ENCODE data around the gene EPAS1. TPM values are rescaled to one million over a fixed set of nuclear protein-coding genes. Genes with fewer than 3 reads are reported as not detected.
A peak's percentile ranks its signal among the peaks of the same experiment; 100 is the strongest.
"Not testable (repeated sequence)": the region's sequence is repeated elsewhere in the genome, so short reads cannot be mapped to it uniquely, and the experiment has no call there.

EPAS1 gene
- total and polyA plus RNA-seq, 2 donors: 42.8 to 163 TPM

- no peak for DNase-seq (ENCODE audit: extremely low spot score)
- no peak overlapping the region for H3K4me3 ChIP-seq (ENCODE audit: low read depth, low read length)
- H3K4me1 ChIP-seq (ENCODE audit: insufficient read depth): no peaks in the 10 kb centered on the region
- WGBS: 96% methylated on average over 7 of the region's 7 CpGs
- no peak overlapping the region for H3K27ac ChIP-seq (ENCODE audit: low read depth)
- H3K36me3 ChIP-seq (ENCODE audit: insufficient read depth): peaks cover under 1% of the 10 kb centered on the region
Observed at GRCh38 chr2:46390901-46391395, 93.7 kb downstream of the EPAS1 start.

- DNase-seq (ENCODE audit: extremely low spot score): no peak
- WGBS: 87% methylated on average over 12 of the region's 12 CpGs
- Histone ChIP-seq H3K4me1 (ENCODE audit: insufficient read depth) (no peaks in the 10 kb centered on the region), H3K27ac (ENCODE audit: low read depth) (no peak overlapping the region), H3K36me3 (ENCODE audit: insufficient read depth) (no peaks in the 10 kb centered on the region), H3K4me3 (ENCODE audit: low read depth, low read length) (no peak overlapping the region)
Observed at GRCh38 chr2:46392561-46393346, 95.5 kb downstream of the EPAS1 start.

GRCh38 chr2:46393347-46393820 lies 96.2 kb downstream of the EPAS1 start:
- DNase-seq (ENCODE audit: extremely low spot score): no peak
- H3K27ac ChIP-seq (ENCODE audit: low read depth): no peak overlapping the region
- 93% methylated on average over 12 of the region's 12 CpGs for WGBS

GRCh38 chr2:46393865-46394264 lies 96.7 kb downstream of the EPAS1 start:
- no peak overlapping the region for H3K27ac ChIP-seq (ENCODE audit: low read depth)
- DNase-seq (ENCODE audit: extremely low spot score): no peak
- 92% methylated on average over 3 of the region's 3 CpGs for WGBS

More at GRCh38 chr2:46393347-46393820, 96.2 kb downstream of the EPAS1 start:
- no peaks in the 10 kb centered on the region for H3K36me3 ChIP-seq (ENCODE audit: insufficient read depth)
- no peaks in the 10 kb centered on the region for H3K4me1 ChIP-seq (ENCODE audit: insufficient read depth)
- H3K4me3 ChIP-seq (ENCODE audit: low read depth, low read length): no peak overlapping the region

GRCh38 chr2:46394649-46395510 lies 97.7 kb downstream of the EPAS1 start:
- 77% methylated on average over 9 of the region's 9 CpGs for WGBS

More at GRCh38 chr2:46393865-46394264, 96.7 kb downstream of the EPAS1 start:
- no peak overlapping the region for H3K4me3 ChIP-seq (ENCODE audit: low read depth, low read length)
- no peaks in the 10 kb centered on the region for H3K36me3 ChIP-seq (ENCODE audit: insufficient read depth)
- H3K4me1 ChIP-seq (ENCODE audit: insufficient read depth): no peaks in the 10 kb centered on the region

GRCh38 chr2:46395730-46396129 lies 98.5 kb downstream of the EPAS1 start:
- 95% methylated on average over 1 of the region's 1 CpG for WGBS
- not testable (repeated sequence) for DNase-seq (ENCODE audit: extremely low spot score); H3K27ac ChIP-seq (ENCODE audit: low read depth); H3K4me1 ChIP-seq (ENCODE audit: insufficient read depth); H3K36me3 ChIP-seq (ENCODE audit: insufficient read depth); H3K4me3 ChIP-seq (ENCODE audit: low read depth, low read length)

More at GRCh38 chr2:46394649-46395510, 97.7 kb downstream of the EPAS1 start:
- H3K4me3 ChIP-seq (ENCODE audit: low read depth, low read length): no peak overlapping the region
- H3K27ac ChIP-seq (ENCODE audit: low read depth): no peak overlapping the region
- no peaks in the 10 kb centered on the region for H3K4me1 ChIP-seq (ENCODE audit: insufficient read depth)
- no peaks in the 10 kb centered on the region for H3K36me3 ChIP-seq (ENCODE audit: insufficient read depth)
- no peak for DNase-seq (ENCODE audit: extremely low spot score)

- H3K4me1 ChIP-seq (ENCODE audit: insufficient read depth): no peaks in the 10 kb centered on the region
- no peaks in the 10 kb centered on the region for H3K36me3 ChIP-seq (ENCODE audit: insufficient read depth)
- no peak for DNase-seq (ENCODE audit: extremely low spot score)
- 81% methylated on average over 1 of the region's 1 CpG for WGBS
- H3K27ac ChIP-seq (ENCODE audit: low read depth): no peak overlapping the region
- H3K4me3 ChIP-seq (ENCODE audit: low read depth, low read length): no peak overlapping the region
Observed at GRCh38 chr2:46400016-46400415, 102.8 kb downstream of the EPAS1 start.

GRCh38 chr2:46402874-46403273 lies 105.7 kb downstream of the EPAS1 start:
- Histone ChIP-seq H3K4me3 (ENCODE audit: low read depth, low read length) (no peak overlapping the region), H3K36me3 (ENCODE audit: insufficient read depth) (no peaks in the 10 kb centered on the region), H3K27ac (ENCODE audit: low read depth) (no peak overlapping the region), H3K4me1 (ENCODE audit: insufficient read depth) (no peaks in the 10 kb centered on the region)
- 95% methylated on average over 6 of the region's 6 CpGs for WGBS
- no peak for DNase-seq (ENCODE audit: extremely low spot score)

GRCh38 chr2:46404181-46404759 lies 107.1 kb downstream of the EPAS1 start:
- 88% methylated on average over 8 of the region's 8 CpGs for WGBS
- Histone ChIP-seq H3K27ac (ENCODE audit: low read depth) (no peak overlapping the region), H3K36me3 (ENCODE audit: insufficient read depth) (no peaks in the 10 kb centered on the region), H3K4me1 (ENCODE audit: insufficient read depth) (no peaks in the 10 kb centered on the region), H3K4me3 (ENCODE audit: low read depth, low read length) (no peak overlapping the region)
- DNase-seq (ENCODE audit: extremely low spot score): no peak

- DNase-seq (ENCODE audit: extremely low spot score): no peak
- no peaks in the 10 kb centered on the region for H3K36me3 ChIP-seq (ENCODE audit: insufficient read depth)
- no peaks in the 10 kb centered on the region for H3K4me1 ChIP-seq (ENCODE audit: insufficient read depth)
- peak overlapping the region; percentile 83 for H3K27ac ChIP-seq (ENCODE audit: low read depth)
- WGBS: 90% methylated on average over 14 of the region's 14 CpGs
- no peak overlapping the region for H3K4me3 ChIP-seq (ENCODE audit: low read depth, low read length)
Observed at GRCh38 chr2:46407852-46408455, 110.7 kb downstream of the EPAS1 start.

- peak overlapping the region; percentile 85 for H3K27ac ChIP-seq (ENCODE audit: low read depth)
Observed at GRCh38 chr2:46409756-46410155, 112.5 kb downstream of the EPAS1 start.

GRCh38 chr2:46410273-46411244 lies 113.4 kb downstream of the EPAS1 start:
- H3K4me3 ChIP-seq (ENCODE audit: low read depth, low read length): no peak overlapping the region
- H3K36me3 ChIP-seq (ENCODE audit: insufficient read depth): no peaks in the 10 kb centered on the region
- DNase-seq (ENCODE audit: extremely low spot score): no peak
- 88% methylated on average over 10 of the region's 10 CpGs for WGBS
- H3K4me1 ChIP-seq (ENCODE audit: insufficient read depth): no peaks in the 10 kb centered on the region
- no peak overlapping the region for H3K27ac ChIP-seq (ENCODE audit: low read depth)

More at GRCh38 chr2:46409756-46410155, 112.5 kb downstream of the EPAS1 start:
- DNase-seq (ENCODE audit: extremely low spot score): no peak
- WGBS: 85% methylated on average over 4 of the region's 4 CpGs
- no peaks in the 10 kb centered on the region for H3K4me1 ChIP-seq (ENCODE audit: insufficient read depth)
- H3K4me3 ChIP-seq (ENCODE audit: low read depth, low read length): no peak overlapping the region
- no peaks in the 10 kb centered on the region for H3K36me3 ChIP-seq (ENCODE audit: insufficient read depth)

All from urinary bladder (tissue), 4 donors.